ENCODE results near the gene PTPRD.

The PTPRD gene

GRCh38 chr9:8832386-8832785 is 1780.4 kb downstream of the PTPRD start:
- H3K36me3 Mint-ChIP-seq (ENCODE audit: low read depth): no peaks in the 10 kb centered on the region

GRCh38 chr9:8831568-8831967 is 1781.2 kb downstream of the PTPRD start:
- Mint-ChIP-seq H3K9me3 (no peaks in the 10 kb centered on the region), H3K36me3 (ENCODE audit: low read depth) (no peaks in the 10 kb centered on the region), H3K4me1 (ENCODE audit: low read depth) (no peaks in the 10 kb centered on the region), H3K4me3 (no peak overlapping the region), H3K27ac (no peak overlapping the region), H3K27me3 (peaks cover 6% of the 10 kb centered on the region)

More at GRCh38 chr9:8832386-8832785, 1780.4 kb downstream of the PTPRD start:
- Mint-ChIP-seq H3K27me3 (peaks cover 6% of the 10 kb centered on the region), H3K4me1 (ENCODE audit: low read depth) (no peaks in the 10 kb centered on the region), H3K27ac (no peak overlapping the region), H3K9me3 (no peaks in the 10 kb centered on the region), H3K4me3 (no peak overlapping the region)

GRCh38 chr9:8826281-8826680 is 1786.5 kb downstream of the PTPRD start:
- Mint-ChIP-seq H3K36me3 (ENCODE audit: low read depth) (no peaks in the 10 kb centered on the region), H3K4me1 (ENCODE audit: low read depth) (no peaks in the 10 kb centered on the region), H3K9me3 (peaks cover 5% of the 10 kb centered on the region), H3K27me3 (no peaks in the 10 kb centered on the region), H3K4me3 (no peak overlapping the region), H3K27ac (no peak overlapping the region)

- H3K36me3 Mint-ChIP-seq (ENCODE audit: low read depth): no peaks in the 10 kb centered on the region
- H3K27ac Mint-ChIP-seq: no peak overlapping the region
- no peaks in the 10 kb centered on the region for H3K4me1 Mint-ChIP-seq (ENCODE audit: low read depth)
- no peaks in the 10 kb centered on the region for H3K27me3 Mint-ChIP-seq
- H3K9me3 Mint-ChIP-seq: peaks cover 5% of the 10 kb centered on the region
- no peak overlapping the region for H3K4me3 Mint-ChIP-seq
Observed at GRCh38 chr9:8825585-8826147, 1787.1 kb downstream of the PTPRD start.

GRCh38 chr9:8823131-8823895 is 1789.5 kb downstream of the PTPRD start:
- Mint-ChIP-seq H3K27ac (no peak overlapping the region), H3K36me3 (ENCODE audit: low read depth) (no peaks in the 10 kb centered on the region), H3K27me3 (no peaks in the 10 kb centered on the region), H3K4me3 (no peak overlapping the region), H3K9me3 (peaks cover 5% of the 10 kb centered on the region), H3K4me1 (ENCODE audit: low read depth) (no peaks in the 10 kb centered on the region)

GRCh38 chr9:8822667-8823025 is 1790.2 kb downstream of the PTPRD start:
- Mint-ChIP-seq H3K36me3 (ENCODE audit: low read depth) (no peaks in the 10 kb centered on the region), H3K9me3 (peaks cover 5% of the 10 kb centered on the region), H3K27ac (no peak overlapping the region), H3K4me1 (ENCODE audit: low read depth) (no peaks in the 10 kb centered on the region), H3K4me3 (no peak overlapping the region), H3K27me3 (no peaks in the 10 kb centered on the region)

GRCh38 chr9:8821910-8822666 is 1790.7 kb downstream of the PTPRD start:
- H3K9me3 Mint-ChIP-seq: peaks cover 5% of the 10 kb centered on the region
- H3K27ac Mint-ChIP-seq: no peak overlapping the region
- no peaks in the 10 kb centered on the region for H3K36me3 Mint-ChIP-seq (ENCODE audit: low read depth)
- no peaks in the 10 kb centered on the region for H3K4me1 Mint-ChIP-seq (ENCODE audit: low read depth)
- H3K27me3 Mint-ChIP-seq: no peaks in the 10 kb centered on the region
- no peak overlapping the region for H3K4me3 Mint-ChIP-seq

GRCh38 chr9:8817335-8817734 is 1795.5 kb downstream of the PTPRD start:
- H3K4me3 Mint-ChIP-seq: no peak overlapping the region
- H3K4me1 Mint-ChIP-seq (ENCODE audit: low read depth): no peaks in the 10 kb centered on the region
- no peaks in the 10 kb centered on the region for H3K36me3 Mint-ChIP-seq (ENCODE audit: low read depth)
- peaks cover 3% of the 10 kb centered on the region for H3K9me3 Mint-ChIP-seq
- no peak overlapping the region for H3K27ac Mint-ChIP-seq
- no peaks in the 10 kb centered on the region for H3K27me3 Mint-ChIP-seq

GRCh38 chr9:8816361-8816760 is 1796.4 kb downstream of the PTPRD start:
- Mint-ChIP-seq H3K9me3 (peaks cover 3% of the 10 kb centered on the region), H3K27ac (no peak overlapping the region), H3K4me1 (ENCODE audit: low read depth) (no peaks in the 10 kb centered on the region), H3K36me3 (ENCODE audit: low read depth) (no peaks in the 10 kb centered on the region), H3K4me3 (no peak overlapping the region), H3K27me3 (no peaks in the 10 kb centered on the region)

GRCh38 chr9:8815931-8816330 is 1796.9 kb downstream of the PTPRD start:
- no peaks in the 10 kb centered on the region for H3K36me3 Mint-ChIP-seq (ENCODE audit: low read depth)
- no peaks in the 10 kb centered on the region for H3K4me1 Mint-ChIP-seq (ENCODE audit: low read depth)
- H3K4me3 Mint-ChIP-seq: no peak overlapping the region
- H3K27ac Mint-ChIP-seq: no peak overlapping the region
- peaks cover 3% of the 10 kb centered on the region for H3K9me3 Mint-ChIP-seq
- no peaks in the 10 kb centered on the region for H3K27me3 Mint-ChIP-seq

GRCh38 chr9:8815219-8815618 is 1797.6 kb downstream of the PTPRD start:
- Mint-ChIP-seq H3K4me3 (no peak overlapping the region), H3K9me3 (peaks cover 3% of the 10 kb centered on the region), H3K27me3 (no peaks in the 10 kb centered on the region), H3K36me3 (ENCODE audit: low read depth) (no peaks in the 10 kb centered on the region), H3K27ac (no peak overlapping the region), H3K4me1 (ENCODE audit: low read depth) (no peaks in the 10 kb centered on the region)

- Mint-ChIP-seq H3K4me3 (no peak overlapping the region), H3K27me3 (no peaks in the 10 kb centered on the region), H3K27ac (no peak overlapping the region), H3K9me3 (peaks cover 3% of the 10 kb centered on the region), H3K4me1 (ENCODE audit: low read depth) (no peaks in the 10 kb centered on the region), H3K36me3 (ENCODE audit: low read depth) (no peaks in the 10 kb centered on the region)
Observed at GRCh38 chr9:8812888-8813287, 1799.9 kb downstream of the PTPRD start.

- Mint-ChIP-seq H3K27ac (no peak overlapping the region), H3K4me1 (ENCODE audit: low read depth) (no peaks in the 10 kb centered on the region), H3K36me3 (ENCODE audit: low read depth) (no peaks in the 10 kb centered on the region), H3K9me3 (peaks cover 3% of the 10 kb centered on the region), H3K4me3 (no peak overlapping the region), H3K27me3 (no peaks in the 10 kb centered on the region)
Observed at GRCh38 chr9:8809741-8810140, 1803.1 kb downstream of the PTPRD start.

GRCh38 chr9:8806150-8806549 is 1806.7 kb downstream of the PTPRD start:
- no peaks in the 10 kb centered on the region for H3K36me3 Mint-ChIP-seq (ENCODE audit: low read depth)
- H3K9me3 Mint-ChIP-seq: no peaks in the 10 kb centered on the region
- no peak overlapping the region for H3K4me3 Mint-ChIP-seq
- H3K4me1 Mint-ChIP-seq (ENCODE audit: low read depth): no peaks in the 10 kb centered on the region
- no peaks in the 10 kb centered on the region for H3K27me3 Mint-ChIP-seq
- no peak overlapping the region for H3K27ac Mint-ChIP-seq

- Mint-ChIP-seq H3K27ac (no peak overlapping the region), H3K4me1 (ENCODE audit: low read depth) (no peaks in the 10 kb centered on the region), H3K27me3 (no peaks in the 10 kb centered on the region), H3K4me3 (no peak overlapping the region), H3K9me3 (no peaks in the 10 kb centered on the region), H3K36me3 (ENCODE audit: low read depth) (no peaks in the 10 kb centered on the region)
Observed at GRCh38 chr9:8804613-8805012, 1808.2 kb downstream of the PTPRD start.
